HG03280 (cell line): ENCODE data around the gene KCNE3.
A peak's percentile ranks its signal among the peaks of the same experiment; 100 is the strongest.

ENCODE experiments used
- ATAC-seq: cut with Tn5 transposase; IDR thresholded peaks from one replicate; pipeline ENCODE4 v1.9.1; 2021; ENCODE audit warnings: mild to moderate bottlenecking, moderate library complexity; ENCODE audit not compliant: unreplicated experiment

KCNE3 gene, protein sequence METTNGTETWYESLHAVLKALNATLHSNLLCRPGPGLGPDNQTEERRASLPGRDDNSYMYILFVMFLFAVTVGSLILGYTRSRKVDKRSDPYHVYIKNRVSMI

DNA sequence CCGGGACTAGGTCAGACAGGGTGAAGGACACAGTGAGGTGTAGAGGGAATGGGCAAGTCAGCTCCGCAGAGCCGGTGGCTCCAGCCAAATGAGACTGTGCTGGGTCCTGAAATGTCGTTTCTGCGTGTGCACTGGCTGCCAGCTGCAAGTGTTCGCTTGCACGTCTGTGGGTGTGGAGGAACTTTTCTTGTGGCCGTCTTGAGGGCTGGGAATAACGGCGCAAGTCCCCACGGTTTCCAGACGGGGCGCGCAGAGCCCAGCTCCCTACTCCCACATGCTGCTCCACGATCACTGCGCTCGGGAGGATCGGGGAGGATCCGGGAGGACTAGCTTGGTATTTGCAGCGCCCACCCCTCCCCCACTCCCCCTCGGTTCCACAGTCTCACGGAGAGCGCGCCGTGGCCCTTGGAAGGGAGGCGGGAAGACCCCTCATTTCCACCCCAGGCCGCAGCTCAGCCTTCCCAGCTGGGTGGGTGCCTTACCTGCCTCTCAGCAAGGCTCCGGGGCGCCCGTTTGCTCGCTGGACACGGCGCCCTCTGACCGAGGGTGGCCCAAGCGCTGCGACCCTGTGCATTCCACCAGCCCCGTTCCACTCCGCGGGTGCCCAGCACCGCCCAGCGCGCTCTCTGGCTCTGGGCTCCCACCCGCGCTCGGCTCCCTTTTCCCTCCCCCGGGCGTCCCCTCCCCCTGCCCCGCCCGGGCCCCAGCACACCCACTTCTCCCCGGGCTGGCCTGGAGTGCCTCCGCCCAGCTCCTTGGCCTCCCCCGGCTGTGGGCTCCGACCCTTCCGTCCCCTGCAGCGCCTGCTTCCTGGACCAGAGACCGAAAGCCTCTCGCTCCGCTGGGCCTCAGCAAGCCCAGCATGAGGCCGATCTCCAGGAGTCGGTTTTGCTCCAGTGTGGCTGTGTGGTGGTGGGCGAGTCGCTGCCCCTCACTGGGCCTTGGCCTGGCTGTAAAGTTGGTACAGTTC, at the start of gene KCNE3:
Gene KCNE3 (minus strand): TSS at position 634 of the 970 bp plus-strand sequence. CDS start 9,986 bp downstream, outside the sequence.
- no peak for ATAC-seq

DNA sequence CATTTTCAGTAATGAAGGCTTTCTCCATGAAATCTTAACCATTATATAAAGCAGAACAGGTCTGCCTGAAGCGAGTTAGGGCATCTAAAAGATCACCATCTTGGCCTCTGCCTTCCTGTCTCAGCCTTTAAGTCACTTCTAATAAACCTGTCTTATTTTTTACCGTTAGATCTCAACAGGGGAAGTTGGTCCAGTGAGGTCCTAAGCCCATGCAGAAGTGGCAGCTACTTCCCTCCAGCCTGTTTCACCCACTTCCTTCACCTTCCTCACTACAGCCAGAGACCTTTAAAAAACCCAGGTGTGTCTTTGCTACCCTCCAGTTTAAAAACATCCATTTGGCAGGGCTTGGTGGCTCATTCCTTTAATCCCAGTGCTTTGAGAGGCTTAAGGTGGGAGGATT, 40.2 kb upstream of the KCNE3 start:
- no peak for ATAC-seq

DNA sequence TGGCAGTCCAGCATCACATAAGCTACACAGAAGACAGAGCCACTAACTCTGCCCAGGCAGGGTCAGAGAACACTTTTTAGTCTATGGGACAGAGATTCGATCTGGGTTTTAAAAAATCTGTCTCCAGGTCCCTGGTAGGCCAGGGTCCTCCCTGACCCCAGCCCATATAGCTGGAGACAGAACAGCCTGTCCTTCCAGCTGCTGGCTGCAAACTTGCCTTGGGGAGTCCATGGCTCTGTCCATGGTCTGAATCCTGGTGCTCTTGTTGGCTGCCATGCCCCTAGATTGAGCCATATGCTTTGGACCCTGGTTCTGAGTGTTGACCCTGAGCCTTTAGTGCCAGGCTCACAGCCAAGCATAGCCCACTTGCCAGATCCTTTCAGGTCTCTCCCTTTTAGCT, 39.5 kb upstream of the KCNE3 start:
- ATAC-seq = no peak

DNA sequence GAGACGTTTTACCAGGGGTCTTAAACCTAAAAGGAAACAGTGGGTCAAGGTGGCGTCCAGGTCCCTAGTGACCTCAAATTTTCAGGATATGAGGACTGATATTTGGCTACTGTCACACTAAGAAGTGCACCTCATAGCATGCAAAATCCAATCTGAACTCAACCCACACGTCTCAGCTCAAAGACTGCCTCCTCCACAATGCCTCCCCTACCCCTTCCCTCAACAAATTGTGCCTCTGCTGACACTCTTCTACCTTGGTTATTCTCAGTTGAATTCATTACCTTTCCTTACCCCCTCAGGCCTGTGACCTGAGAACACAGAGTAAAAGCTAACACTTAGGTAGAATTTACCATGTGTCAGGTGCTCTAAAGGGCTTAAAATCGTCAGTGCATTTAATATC, 38.6 kb upstream of the KCNE3 start:
- no peak for ATAC-seq

DNA sequence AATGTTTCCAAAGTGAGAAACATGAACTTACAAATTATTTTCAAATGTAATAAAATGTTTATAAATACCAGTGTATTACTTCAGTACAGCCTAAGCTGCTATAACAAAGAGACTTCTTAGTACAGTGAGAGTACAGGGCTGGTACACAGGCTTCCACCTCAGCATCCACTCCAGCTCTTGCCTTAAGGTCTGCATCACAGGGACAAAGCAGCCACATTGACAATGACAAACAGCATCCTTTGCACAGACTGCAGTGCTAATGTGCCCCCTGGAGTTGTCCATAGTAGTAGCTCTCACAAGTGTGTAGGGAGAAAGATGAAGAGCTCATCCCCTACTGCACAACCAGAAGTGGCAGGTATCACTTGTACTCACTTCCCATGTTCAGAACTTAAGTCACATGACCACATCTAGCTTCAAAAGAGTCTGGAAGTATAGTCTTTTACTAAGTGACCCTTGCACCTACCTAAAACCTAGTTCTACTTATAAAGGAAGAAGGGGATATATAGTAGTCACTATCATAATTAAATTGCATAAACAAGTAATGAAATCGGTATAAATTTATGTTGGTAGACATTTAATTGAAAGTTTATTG, 36.8 kb upstream of the KCNE3 start:
- ATAC-seq = no peak

DNA sequence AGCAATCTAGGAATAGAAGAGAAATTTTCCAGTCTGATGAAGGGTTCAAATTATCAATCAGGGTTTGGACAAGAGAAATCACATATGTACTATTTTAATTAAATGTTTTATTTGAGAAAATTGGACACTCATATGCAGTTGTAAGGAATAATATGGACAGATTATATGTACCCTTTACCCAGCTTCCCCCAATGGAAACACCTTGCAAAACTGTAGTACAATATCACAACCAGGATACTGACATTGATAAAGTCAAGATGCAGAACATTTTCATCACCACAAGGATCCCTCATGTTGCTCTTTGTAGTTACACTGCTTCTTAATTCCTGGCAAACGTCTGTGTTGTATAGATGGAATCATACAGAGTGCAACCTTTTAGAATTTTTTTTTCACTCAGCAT, 27.6 kb upstream of the KCNE3 start:
- no peak for ATAC-seq

DNA sequence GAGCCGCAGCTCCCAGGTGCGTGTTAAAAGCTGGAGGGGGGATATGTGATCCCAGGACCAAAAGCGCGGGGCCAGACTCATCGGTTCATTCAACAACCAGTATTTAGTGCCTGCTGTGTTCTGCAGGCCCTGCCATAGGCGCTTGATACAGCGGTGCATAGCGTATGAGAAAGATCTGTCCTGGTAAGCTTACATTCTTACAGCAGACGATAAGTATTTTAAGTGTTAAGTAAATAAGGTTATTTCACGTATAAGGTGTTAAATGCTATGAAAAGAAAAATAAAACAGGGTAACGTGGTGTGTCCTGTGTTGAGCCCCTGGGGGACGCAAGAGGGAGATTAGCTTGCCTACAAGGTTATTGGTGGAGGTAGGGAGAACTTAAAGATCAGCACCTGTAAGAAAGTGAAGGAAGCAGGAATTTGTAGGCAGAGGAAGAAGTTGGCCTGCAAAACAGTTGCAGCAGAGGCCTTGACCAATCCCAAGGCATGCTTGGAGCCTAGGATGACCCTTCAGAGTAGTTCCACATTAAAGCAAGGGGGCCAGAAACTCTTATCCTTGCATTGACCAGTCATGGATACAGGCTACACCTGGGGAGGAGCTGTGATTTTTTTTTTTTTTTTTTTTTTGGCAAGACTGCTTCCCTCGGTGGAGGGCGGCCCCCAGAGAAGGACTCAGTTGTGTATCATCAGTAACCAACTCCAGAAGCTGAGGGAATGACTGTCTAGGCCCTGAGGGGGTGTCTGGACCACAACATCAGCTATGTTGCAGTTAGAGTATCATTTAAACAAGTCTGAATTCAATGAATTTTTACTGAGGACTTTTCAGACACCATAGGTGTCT, 26.7 kb upstream of the KCNE3 start:
- no peak for ATAC-seq

DNA sequence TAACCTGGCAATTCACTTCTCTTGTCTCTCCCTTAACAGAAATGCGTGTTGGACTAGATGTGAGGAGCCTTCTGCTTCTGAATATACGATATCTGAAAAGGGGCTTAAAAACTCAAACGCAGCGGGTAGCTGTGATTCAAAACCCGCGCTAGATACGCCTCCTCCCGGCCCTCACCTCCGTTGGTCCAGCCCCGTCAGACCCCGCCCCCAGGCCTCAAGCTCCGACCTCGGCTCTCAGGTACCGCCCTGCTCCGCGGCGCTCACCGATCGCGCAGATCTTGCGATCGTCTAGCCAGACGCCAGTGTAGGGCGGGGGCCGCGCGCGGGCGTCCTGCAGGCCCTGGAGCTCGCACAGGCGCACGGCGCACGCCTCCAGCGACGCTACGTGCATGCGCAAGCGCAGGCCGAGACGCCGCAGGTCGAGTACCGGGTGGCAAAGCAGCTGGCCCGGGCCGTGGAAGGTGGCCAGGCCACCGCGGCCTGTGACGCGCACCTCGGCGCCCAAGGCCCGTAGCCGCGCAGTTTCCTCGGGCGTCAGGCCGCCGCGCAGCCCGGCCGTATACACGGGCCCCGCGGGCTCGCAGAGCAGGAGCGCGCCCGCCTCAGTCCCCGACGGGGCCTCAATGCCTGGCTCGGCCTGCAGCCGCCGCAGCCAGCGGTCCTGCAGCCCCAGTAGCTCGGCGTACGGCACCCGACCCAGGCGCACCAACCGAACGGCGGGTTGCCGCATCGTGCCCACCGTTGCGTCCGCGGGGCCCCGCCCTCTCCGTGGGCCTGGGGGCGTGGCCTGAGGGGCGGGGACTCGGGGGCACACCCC, 25.8 kb upstream of the KCNE3 start, which contains the start of gene LIPT2:
Gene LIPT2 (minus strand): TSS at position 751 of the 817 bp plus-strand sequence. CDS start 21 bp downstream, at position 730.
- peak; percentile 97 for ATAC-seq

DNA sequence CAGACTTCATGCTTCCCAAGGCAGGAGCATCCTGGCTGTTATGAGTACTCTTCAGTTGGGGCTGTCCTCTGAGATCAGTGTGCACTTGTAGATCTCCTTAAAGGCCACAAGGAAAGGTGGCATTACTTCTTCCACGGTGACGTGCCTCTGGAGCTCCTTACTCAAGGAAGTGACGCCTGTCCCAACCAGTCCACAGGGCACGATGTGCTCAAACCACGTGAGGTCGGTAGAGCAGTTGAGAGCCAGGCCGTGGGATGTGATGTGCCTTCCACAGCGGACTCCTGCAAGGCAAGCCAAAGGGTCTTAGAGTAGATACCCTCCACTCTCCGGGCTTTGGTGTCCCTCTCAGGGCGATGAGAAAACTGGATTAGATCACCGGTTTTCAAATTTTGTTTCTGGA, 24.7 kb upstream of the KCNE3 start:
- no peak for ATAC-seq

DNA sequence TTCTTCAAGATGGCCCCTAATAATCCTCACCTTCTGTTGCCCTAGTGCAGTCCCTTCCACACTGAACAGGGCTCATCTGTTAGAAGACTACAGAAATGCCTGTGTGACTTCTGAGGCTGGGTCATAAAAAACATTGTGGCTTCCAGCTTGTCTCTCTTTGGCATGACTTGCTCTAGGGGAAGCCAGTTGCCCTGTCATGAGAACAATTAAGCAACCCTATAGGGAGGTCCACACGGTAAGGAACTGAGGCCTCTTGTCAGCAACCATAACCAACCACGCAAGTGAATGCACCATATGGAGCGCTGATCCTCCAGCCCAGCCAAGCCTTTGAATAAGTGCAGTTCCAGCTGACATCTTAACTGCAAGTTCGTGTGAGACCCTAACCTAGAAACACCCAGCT, 23.6 kb upstream of the KCNE3 start:
- ATAC-seq = no peak

DNA sequence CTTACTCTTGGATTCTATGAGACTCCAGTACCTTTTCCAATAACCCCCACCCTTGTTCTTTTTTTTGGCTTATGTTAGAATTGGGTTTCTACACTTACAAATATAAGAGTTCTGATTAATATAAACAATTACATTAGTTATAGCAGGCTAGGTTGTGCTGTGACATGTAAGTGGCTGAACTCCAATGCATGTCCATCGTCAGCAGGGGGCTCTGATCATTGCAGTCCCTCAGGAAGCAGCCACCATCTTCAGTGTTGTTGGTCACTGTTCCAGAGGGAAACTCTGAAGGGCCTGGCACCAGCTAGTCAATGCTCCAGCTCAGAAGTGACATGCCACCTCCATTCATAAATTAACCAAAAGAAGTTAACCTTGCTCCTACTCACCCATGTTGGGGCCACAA, 20.5 kb upstream of the KCNE3 start:
- ATAC-seq = no peak

DNA sequence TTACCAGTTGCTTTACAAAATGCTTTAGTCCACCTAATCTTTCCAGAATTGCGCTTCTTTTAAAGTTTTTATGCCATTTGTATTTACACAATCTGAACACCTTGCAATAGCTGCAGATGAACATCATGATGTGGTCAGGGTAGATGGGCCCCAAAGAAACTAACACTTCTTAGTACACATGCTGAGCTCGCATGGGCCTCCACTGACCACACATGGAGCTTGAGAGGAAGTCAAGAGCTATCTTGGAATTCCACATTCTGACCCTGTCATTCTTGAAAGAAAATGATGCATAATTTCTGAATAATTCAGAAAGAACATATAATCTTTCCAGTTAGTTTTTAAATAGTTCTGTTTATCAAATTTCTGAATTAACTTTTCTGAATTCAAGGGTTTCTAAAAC, 18.5 kb upstream of the KCNE3 start:
- no peak for ATAC-seq

DNA sequence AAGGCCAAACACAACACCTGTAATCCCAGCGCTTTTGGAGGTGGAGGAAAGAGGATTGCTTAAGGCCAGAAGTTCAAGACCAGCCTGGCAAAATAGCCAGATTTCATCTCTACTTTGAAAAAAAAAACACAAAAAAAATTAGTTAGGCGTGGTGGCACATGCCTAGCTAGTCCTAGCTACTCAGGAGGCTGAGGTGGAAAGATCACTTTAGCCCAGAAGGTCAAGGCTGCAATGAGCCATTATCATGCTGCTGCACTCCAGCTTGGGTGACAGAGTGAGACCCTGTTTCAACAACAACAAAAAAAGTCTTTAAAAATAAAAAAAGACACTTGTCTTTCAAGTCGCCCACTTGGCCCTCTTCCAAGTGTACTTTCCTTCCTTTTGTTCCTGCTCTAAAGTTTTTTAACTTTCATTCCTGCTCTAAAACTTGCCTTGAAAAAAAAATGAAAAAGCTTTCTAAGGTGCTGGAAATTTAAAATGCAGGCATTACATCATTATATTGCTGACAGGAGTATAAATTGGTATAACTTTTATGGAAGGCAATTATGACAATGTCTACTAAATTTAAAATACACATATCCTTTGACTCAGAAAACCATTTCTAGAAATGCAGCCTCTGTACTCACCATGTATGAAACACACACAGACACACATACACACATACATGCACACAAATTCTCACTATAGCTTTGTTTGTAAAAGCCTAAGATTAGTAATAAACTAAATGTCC, 13.5 kb upstream of the KCNE3 start:
- no peak for ATAC-seq

DNA sequence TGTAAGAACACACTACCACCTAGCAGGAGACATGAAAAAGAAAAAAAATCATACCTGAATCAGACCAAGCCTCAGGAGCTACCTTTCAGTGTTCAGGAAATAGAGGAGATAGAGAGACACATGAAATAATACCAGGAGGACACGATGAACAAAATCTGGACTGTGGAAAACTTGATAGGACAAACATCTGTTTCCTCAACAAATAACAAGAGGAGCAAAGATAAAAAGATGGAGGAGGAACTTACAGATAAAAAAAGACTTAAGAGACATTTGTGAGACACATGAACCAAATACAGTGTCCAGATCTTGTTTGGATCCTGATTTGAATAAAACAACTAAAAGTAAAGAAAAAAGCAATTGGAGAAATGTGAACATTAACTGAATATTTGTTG, 12.4 kb upstream of the KCNE3 start:
- ATAC-seq = no peak

DNA sequence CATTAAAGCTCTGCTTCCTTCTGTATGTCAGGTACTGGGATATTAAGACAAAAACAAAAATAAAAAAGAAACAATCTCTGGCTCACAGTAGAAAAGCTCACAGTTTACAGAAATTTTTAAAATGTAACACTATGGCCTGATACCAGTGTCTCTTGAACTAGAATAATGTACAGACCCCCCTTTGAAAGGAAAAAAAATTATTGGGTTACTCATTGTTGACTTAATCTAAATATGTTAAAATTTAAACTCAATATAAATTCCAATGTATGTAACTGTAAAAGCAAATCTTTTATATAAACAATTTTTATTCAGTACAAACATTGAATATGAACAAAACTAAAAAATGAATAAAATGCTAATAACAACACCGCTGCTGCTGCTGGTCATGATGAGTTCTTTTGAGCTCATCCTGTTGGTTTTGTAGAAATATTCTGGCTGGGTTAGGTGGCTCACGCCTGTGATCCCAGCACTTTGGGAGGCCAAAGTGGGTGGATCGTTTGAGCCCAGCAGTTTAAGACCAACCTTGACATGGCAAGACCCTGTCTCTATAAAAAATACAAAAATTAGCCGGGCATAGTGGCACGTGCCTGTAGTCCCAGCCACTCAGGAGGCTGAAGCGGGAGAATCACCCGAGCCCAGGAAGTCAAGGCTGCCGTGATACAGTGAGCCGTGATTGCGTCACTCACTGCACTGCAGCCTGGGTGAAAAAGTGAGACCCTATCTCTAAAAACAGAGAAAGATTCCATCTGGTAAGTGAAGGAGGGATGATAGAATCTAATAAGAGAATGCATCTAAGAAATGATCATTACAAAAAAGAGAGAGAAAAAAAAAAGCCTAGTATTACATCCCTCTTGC, 11.8 kb upstream of the KCNE3 start:
- no peak for ATAC-seq

DNA sequence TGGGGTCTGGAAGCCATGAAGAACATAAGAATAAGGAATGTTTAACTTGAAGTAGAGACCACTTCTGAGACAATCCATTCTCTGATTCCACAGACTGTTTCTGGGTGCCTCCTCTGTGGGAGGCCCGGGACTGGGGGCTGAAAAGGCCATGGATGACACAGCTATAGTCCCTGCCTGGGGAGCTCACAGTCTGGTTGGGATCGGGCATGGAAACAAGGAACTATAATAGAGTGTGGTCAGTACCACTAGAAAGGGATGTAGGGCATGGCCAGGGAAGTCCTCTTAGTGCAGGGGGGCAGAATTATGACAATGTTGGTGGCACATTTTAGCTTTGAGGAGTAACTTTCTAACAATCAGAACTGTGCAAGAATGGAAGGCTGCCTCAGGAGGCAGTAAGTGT, 9.2 kb upstream of the KCNE3 start:
- no peak for ATAC-seq

DNA sequence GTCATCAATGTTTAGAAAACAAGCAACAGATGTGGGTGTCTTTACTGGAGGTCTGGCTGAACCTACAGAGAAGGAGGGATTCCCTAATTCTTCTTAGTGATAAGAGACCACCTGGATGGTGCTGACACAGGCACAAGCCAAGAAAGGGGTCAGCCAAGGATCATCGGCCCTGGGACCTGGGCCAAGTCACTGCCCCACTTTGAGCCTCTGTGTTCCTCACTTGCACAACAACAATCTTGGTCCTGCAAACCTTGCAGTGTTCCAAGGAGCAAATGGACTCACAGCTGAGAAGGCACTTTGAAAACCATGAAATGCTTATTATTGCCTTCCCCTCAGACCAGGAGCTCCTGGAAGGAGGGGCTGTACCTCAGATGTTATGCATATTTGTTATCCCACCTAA, 7.0 kb upstream of the KCNE3 start:
- ATAC-seq = no peak

DNA sequence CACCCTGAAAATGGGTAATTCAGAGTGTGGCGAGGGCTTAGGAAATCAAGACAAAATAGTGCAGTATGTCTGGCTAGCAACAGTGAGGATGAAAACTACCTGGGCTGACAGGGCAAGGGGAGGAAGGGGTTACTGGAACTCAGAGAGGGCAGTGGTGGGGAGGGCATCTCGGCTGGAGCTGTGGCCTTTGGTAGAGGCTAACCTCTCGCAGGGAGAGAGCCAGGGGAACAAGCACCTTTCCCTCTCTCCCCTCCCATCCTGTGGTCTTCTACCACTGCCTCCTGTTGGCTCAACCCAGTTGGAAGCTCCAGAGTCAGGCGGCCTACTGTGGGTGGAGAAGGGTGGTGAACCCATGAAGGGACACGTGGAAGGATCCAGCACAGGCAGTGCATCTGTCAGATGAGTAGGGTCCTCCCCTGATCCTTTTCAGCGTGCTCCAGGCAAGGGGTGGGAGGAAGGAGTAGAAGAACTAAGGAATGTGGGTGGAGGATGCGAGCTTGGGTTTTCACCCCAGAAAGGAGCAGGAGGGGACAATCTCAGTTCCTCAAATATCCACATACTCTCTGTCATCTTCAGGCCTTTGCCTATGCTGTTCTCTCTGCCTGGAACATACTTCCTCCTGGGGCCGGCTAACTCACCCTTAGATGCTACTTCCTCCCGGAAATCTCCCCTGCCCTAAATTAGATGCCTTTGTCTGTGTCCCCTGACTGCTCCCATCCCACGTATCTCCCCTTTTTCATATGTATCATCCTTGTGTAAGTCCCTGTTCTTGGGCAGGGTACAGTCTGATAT, 6.2 kb upstream of the KCNE3 start:
- ATAC-seq = no peak
